ENCODE data around the gene TPH1.

The TPH1 gene

DNA sequence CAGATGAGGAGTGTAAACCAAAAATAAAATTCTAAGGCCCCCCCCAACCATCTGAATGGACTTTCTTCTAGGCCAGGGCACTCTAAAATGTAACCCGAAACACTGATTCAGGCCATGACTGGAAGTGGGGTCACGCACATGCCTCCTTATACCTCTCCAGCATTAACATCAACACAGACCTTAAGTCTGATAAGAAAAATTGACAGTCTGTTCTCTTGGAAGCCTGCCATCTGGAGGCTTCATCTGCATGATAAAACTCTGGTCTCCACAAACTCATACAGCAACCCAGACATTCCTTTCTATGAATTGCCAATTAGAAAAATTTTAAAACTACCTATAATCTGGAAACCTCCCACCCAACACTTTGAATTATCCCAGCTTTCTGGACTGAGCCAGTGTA, 29.3 kb downstream of the TPH1 start:
- no peak overlapping the region for H2BK120ac ChIP-seq (ENCODE audit: low read depth, low read length)
- H3K9ac ChIP-seq (ENCODE audit: low read length): no peak overlapping the region
- no peak overlapping the region for H3K4me3 ChIP-seq (ENCODE audit: insufficient read depth in 1 of 2, low read depth in 1 of 2, low read length in 2 of 2)
- H2AK5ac ChIP-seq (ENCODE audit: low read length, severe bottlenecking): no peak overlapping the region
- H3K27ac ChIP-seq (ENCODE audit: low read length, poor library complexity, severe bottlenecking): no peak overlapping the region
- peaks cover 8% of the 10 kb centered on the region for H3K4me1 ChIP-seq (ENCODE audit: control insufficient read depth, insufficient read depth, low read depth, low read length)
- H2AFZ ChIP-seq (ENCODE audit: low read depth, low read length): no peak overlapping the region
- WGBS: 87% methylated on average over 2 of the region's 2 CpGs
- peaks cover 0 to 4% of the 10 kb centered on the region in 2 experiments for H3K27me3 ChIP-seq (ENCODE audit: control insufficient read depth in 1 of 2, insufficient read depth in 1 of 2, low read length in 2 of 2)
- H3K4me2 ChIP-seq (ENCODE audit: low read length, poor library complexity, severe bottlenecking): no peak overlapping the region
- H3K36me3 ChIP-seq (ENCODE audit: control insufficient read depth in 1 of 2, insufficient read depth in 2 of 2, low read depth in 1 of 2, low read length in 2 of 2): no peaks in the 10 kb centered on the region
- H2BK5ac ChIP-seq (ENCODE audit: low read depth, low read length, poor library complexity, severe bottlenecking): no peak overlapping the region
- H2BK15ac ChIP-seq (ENCODE audit: low read depth, poor library complexity, severe bottlenecking): no peak overlapping the region
- no peak overlapping the region for H4K8ac ChIP-seq (ENCODE audit: low read length)
- no peak overlapping the region for H2BK12ac ChIP-seq (ENCODE audit: low read length in 2 of 2)
- H3K79me1 ChIP-seq (replicated peaks; ENCODE audit: low read length, poor library complexity, severe bottlenecking): peaks cover 2% of the 10 kb centered on the region
- no peak overlapping the region for H3K4ac ChIP-seq (ENCODE audit: low read depth in 1 of 2, low read length in 2 of 2)
- no peak overlapping the region for H3K14ac ChIP-seq (ENCODE audit: low read length in 2 of 2)
- no peak for DNase-seq
- no peak overlapping the region for H3K23ac ChIP-seq (ENCODE audit: low read length in 2 of 2)
- H4K91ac ChIP-seq (ENCODE audit: low read length): no peak overlapping the region
- H3K18ac ChIP-seq (ENCODE audit: low read depth in 1 of 2, low read length in 2 of 2): no peak overlapping the region
- H3K9me3 ChIP-seq (ENCODE audit: control insufficient read depth, low read length): no peaks in the 10 kb centered on the region

DNA sequence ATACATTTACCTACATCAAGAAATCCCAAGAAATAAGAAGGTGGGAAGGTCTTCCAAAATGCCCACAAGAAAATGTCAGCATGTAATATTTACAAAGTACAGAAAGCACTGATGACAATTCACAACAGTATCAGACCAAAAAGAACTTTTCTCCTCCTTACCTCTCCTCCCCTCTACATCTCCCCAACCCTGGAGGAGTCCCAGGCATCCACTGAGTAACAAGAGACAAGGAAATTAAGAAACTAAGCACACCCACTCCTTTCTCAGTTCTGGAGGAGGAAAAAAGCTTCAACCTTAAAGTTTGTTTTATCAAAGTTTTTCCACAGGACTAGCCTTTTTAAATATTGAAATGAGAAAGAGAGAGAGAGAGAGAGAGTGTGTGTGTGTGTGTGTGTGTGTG, 31.2 kb downstream of the TPH1 start:
- Histone ChIP-seq H2BK120ac (ENCODE audit: low read depth, low read length) (no peak overlapping the region), H3K4me1 (ENCODE audit: control insufficient read depth, insufficient read depth, low read depth, low read length) (peaks cover 9% of the 10 kb centered on the region), H2BK15ac (ENCODE audit: low read depth, poor library complexity, severe bottlenecking) (no peak overlapping the region), H3K4me3 (ENCODE audit: insufficient read depth in 1 of 2, low read depth in 1 of 2, low read length in 2 of 2) (no peak overlapping the region), H4K8ac (ENCODE audit: low read length) (no peak overlapping the region), H3K36me3 (ENCODE audit: control insufficient read depth in 1 of 2, insufficient read depth in 2 of 2, low read depth in 1 of 2, low read length in 2 of 2) (no peaks in the 10 kb centered on the region), H4K91ac (ENCODE audit: low read length) (no peak overlapping the region), H3K4ac (ENCODE audit: low read depth in 1 of 2, low read length in 2 of 2) (no peak overlapping the region), H3K18ac (ENCODE audit: low read depth in 1 of 2, low read length in 2 of 2) (no peak overlapping the region), H3K4me2 (ENCODE audit: low read length, poor library complexity, severe bottlenecking) (no peak overlapping the region), H3K27ac (ENCODE audit: low read length, poor library complexity, severe bottlenecking) (no peak overlapping the region), H2AK5ac (ENCODE audit: low read length, severe bottlenecking) (no peak overlapping the region), H3K23ac (ENCODE audit: low read length in 2 of 2) (no peak overlapping the region), H3K14ac (ENCODE audit: low read length in 2 of 2) (no peak overlapping the region), H2AFZ (ENCODE audit: low read depth, low read length) (no peak overlapping the region), H3K9ac (ENCODE audit: low read length) (no peak overlapping the region), H3K27me3 (ENCODE audit: control insufficient read depth in 1 of 2, insufficient read depth in 1 of 2, low read length in 2 of 2) (peaks cover 0 to 4% of the 10 kb centered on the region in 2 experiments), H3K9me3 (ENCODE audit: control insufficient read depth, low read length) (no peaks in the 10 kb centered on the region), H3K79me1 (replicated peaks; ENCODE audit: low read length, poor library complexity, severe bottlenecking) (peaks cover 12% of the 10 kb centered on the region), H2BK12ac (ENCODE audit: low read length in 2 of 2) (no peak overlapping the region), H2BK5ac (ENCODE audit: low read depth, low read length, poor library complexity, severe bottlenecking) (no peak overlapping the region)
- no peak for DNase-seq

DNA sequence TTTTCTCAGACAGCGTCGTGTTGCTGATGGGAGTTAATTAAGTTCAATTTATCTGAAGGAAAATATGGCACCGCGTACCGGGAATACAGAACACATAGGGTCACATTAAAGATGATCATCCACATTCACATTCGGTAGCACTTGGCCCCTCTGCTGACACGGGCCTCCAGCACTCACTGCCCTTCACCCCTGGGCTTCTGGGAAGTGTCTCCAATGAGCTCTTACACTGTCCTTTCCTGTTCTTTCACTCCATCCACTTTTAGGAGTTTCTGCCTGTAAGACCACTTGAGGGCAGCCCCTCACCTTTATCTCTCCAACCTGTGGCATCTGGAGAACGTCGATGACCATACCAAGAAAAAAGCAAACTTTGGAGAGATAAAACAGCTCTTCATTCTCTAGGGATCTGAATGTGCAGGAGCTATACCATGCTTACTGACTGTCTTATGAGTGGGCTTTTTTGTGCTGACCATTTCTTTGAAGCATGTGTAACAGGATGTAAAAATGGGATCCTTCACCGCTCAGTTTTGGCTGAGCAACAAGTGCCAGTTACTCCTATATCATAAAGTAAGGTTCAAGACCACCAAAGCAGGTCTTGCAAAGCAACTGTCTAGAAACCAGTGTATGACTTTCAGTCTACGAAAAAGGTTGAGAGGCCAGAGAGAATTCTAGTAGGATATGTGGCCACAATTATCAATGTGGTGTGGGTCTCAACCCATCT, 32.1 kb downstream of the TPH1 start:
- Histone ChIP-seq H3K79me1 (replicated peaks; ENCODE audit: low read length, poor library complexity, severe bottlenecking) (peaks cover 14% of the 10 kb centered on the region), H3K14ac (ENCODE audit: low read length in 2 of 2) (no peak overlapping the region), H3K36me3 (ENCODE audit: control insufficient read depth in 1 of 2, insufficient read depth in 2 of 2, low read depth in 1 of 2, low read length in 2 of 2) (no peaks in the 10 kb centered on the region), H2BK5ac (ENCODE audit: low read depth, low read length, poor library complexity, severe bottlenecking) (no peak overlapping the region), H3K18ac (ENCODE audit: low read depth in 1 of 2, low read length in 2 of 2) (peak overlapping the region in 1 of 2 experiments; percentile 16), H3K4me3 (ENCODE audit: insufficient read depth in 1 of 2, low read depth in 1 of 2, low read length in 2 of 2) (peak overlapping the region; percentile 68 to 97), H3K27me3 (ENCODE audit: control insufficient read depth in 1 of 2, insufficient read depth in 1 of 2, low read length in 2 of 2) (peaks cover 0 to 4% of the 10 kb centered on the region in 2 experiments), H3K4ac (ENCODE audit: low read depth in 1 of 2, low read length in 2 of 2) (no peak overlapping the region), H4K91ac (ENCODE audit: low read length) (no peak overlapping the region), H2BK120ac (ENCODE audit: low read depth, low read length) (no peak overlapping the region), H3K9me3 (ENCODE audit: control insufficient read depth, low read length) (no peaks in the 10 kb centered on the region), H3K9ac (ENCODE audit: low read length) (peak overlapping the region; percentile 92), H4K8ac (ENCODE audit: low read length) (no peak overlapping the region), H2AK5ac (ENCODE audit: low read length, severe bottlenecking) (no peak overlapping the region), H3K23ac (ENCODE audit: low read length in 2 of 2) (no peak overlapping the region), H3K4me1 (ENCODE audit: control insufficient read depth, insufficient read depth, low read depth, low read length) (peaks cover 9% of the 10 kb centered on the region), H3K27ac (ENCODE audit: low read length, poor library complexity, severe bottlenecking) (no peak overlapping the region), H2BK15ac (ENCODE audit: low read depth, poor library complexity, severe bottlenecking) (no peak overlapping the region), H2AFZ (ENCODE audit: low read depth, low read length) (no peak overlapping the region), H2BK12ac (ENCODE audit: low read length in 2 of 2) (no peak overlapping the region), H3K4me2 (ENCODE audit: low read length, poor library complexity, severe bottlenecking) (peak overlapping the region; percentile 67)
- DNase-seq: peak; percentile 27
- 37% methylated on average over 9 of the region's 11 CpGs for WGBS

DNA sequence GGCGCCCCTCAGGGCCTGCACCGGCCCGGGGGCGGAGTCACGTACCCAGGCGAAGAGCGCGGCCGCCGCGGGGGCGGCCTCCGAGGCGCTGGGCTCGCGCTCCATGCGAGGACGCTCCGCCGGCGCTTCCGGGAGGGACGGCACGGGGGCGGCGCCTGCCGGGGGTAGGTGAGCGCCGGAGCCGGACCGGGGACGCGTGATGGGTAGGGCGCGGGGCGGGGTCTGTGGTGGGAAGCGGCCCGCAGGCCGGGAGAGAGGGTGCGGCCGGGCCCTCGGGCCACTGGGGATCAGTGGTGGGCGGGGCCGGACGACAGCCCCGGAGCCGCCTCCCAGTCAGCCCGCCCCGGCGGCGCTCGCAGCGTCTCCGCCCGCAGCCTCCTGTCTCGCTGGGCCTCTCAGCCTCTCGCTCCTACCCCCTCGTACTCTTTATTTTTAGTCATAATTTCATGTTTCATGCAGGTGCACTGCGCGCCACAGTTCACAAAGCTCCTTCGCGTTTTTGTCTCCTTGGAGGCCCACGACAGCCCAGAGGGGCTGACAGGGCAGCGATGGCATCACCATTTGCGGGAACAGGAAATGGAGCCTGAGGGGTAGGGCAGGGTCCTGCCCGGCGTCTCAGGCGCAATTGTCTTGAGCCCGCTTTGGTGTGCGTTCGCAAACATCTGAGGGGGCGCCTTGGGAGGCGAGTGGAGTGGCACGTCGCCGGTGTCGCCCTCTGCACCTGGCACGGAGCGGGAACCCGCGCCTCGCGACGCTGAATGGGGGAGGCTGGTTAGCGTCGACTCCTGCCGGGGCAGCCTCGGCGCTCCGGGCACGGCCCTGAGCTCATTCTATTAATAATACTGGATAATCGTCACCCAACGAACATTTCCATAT, 32.9 kb downstream of the TPH1 start, which contains the start of gene SERGEF:
SERGEF (minus strand) TSS at position 142 of the 876 bp plus-strand sequence; CDS start at position 105, 37 bp downstream.
- peak within 1 kb of the TSS; percentile 2 for H3K27ac ChIP-seq (ENCODE audit: low read length, poor library complexity, severe bottlenecking)
- peaks cover 18% of the 10 kb centered on the region for H3K79me1 ChIP-seq (replicated peaks; ENCODE audit: low read length, poor library complexity, severe bottlenecking)
- WGBS: under 1% methylated on average over 50 of the region's 93 CpGs
- peak within 1 kb of the TSS; percentile 92 for H3K9ac ChIP-seq (ENCODE audit: low read length)
- peak within 1 kb of the TSS; percentile 67 for H3K4me2 ChIP-seq (ENCODE audit: low read length, poor library complexity, severe bottlenecking)
- H2BK5ac ChIP-seq (ENCODE audit: low read depth, low read length, poor library complexity, severe bottlenecking): no peak within 1 kb of the TSS
- H3K4me3 ChIP-seq (ENCODE audit: insufficient read depth in 1 of 2, low read depth in 1 of 2, low read length in 2 of 2): peak within 1 kb of the TSS; percentile 68 to 97
- no peak within 1 kb of the TSS for H2AK5ac ChIP-seq (ENCODE audit: low read length, severe bottlenecking)
- H2BK15ac ChIP-seq (ENCODE audit: low read depth, poor library complexity, severe bottlenecking): peak within 1 kb of the TSS; percentile 26
- peak within 1 kb of the TSS in 1 of 2 experiments; percentile 94 for H3K14ac ChIP-seq (ENCODE audit: low read length in 2 of 2)
- H3K4me1 ChIP-seq (ENCODE audit: control insufficient read depth, insufficient read depth, low read depth, low read length): peaks cover 9% of the 10 kb centered on the region
- peak within 1 kb of the TSS in 1 of 2 experiments; percentile 34 for H2BK12ac ChIP-seq (ENCODE audit: low read length in 2 of 2)
- H4K91ac ChIP-seq (ENCODE audit: low read length): peak within 1 kb of the TSS; percentile 70
- peak within 1 kb of the TSS; percentile 19 to 89 for H3K18ac ChIP-seq (ENCODE audit: low read depth in 1 of 2, low read length in 2 of 2)
- H3K36me3 ChIP-seq (ENCODE audit: control insufficient read depth in 1 of 2, insufficient read depth in 2 of 2, low read depth in 1 of 2, low read length in 2 of 2): no peaks in the 10 kb centered on the region
- H3K9me3 ChIP-seq (ENCODE audit: control insufficient read depth, low read length): no peaks in the 10 kb centered on the region
- peak within 1 kb of the TSS; percentile 85 for H4K8ac ChIP-seq (ENCODE audit: low read length)
- DNase-seq: peak; percentile 89
- peaks cover 0 to 4% of the 10 kb centered on the region in 2 experiments for H3K27me3 ChIP-seq (ENCODE audit: control insufficient read depth in 1 of 2, insufficient read depth in 1 of 2, low read length in 2 of 2)
- no peak within 1 kb of the TSS for H2BK120ac ChIP-seq (ENCODE audit: low read depth, low read length)
- H3K4ac ChIP-seq (ENCODE audit: low read depth in 1 of 2, low read length in 2 of 2): peak within 1 kb of the TSS in 1 of 2 experiments; percentile 67
- peak within 1 kb of the TSS; percentile 99 for H2AFZ ChIP-seq (ENCODE audit: low read depth, low read length)
- peak within 1 kb of the TSS in 1 of 2 experiments; percentile 59 for H3K23ac ChIP-seq (ENCODE audit: low read length in 2 of 2)

Measured in mesenchymal stem cell (in vitro differentiated cells and primary cell).